Right renal pelvis (tissue), 4 donors: Measurements from ENCODE around the gene ARMC5. TPM values are rescaled to one million over a fixed set of nuclear protein-coding genes. Genes with fewer than 3 reads are reported as not detected.
A peak's percentile ranks its signal among the peaks of the same experiment; 100 is the strongest.
"Not testable (repeated sequence)": the region's sequence is repeated elsewhere in the genome, so short reads cannot be mapped to it uniquely, and the experiment has no call there.

Experiments used
- DNase-seq, 4 donors: peaks; one replicate each; pipeline ENCODE4 v3.0.0-alpha.2; 2013; ENCODE audit warnings: low read depth in 4 of 4, low spot score in 3 of 4, missing footprints in 1 of 4
- polyA plus RNA-seq, 4 donors: library from polyadenylated mRNA; unstranded; fragments of 120-200 nt; gene quantifications; one replicate each; pipeline ENCODE4 v1.2.1, GENCODE V29; 2013; ENCODE audit not compliant: insufficient read length in 4 of 4

Gene ARMC5
- 10 to 100 TPM; 10.3 to 16.3 (median 11.2) TPM for polyA plus RNA-seq

- DNase-seq: peak; percentile 95 to 99 (median 96)
Measured at GRCh38 chr16:31458844-31459686, at the start of gene ARMC5. Gene ARMC5, plus strand, starts transcription at chr16:31459501. Its CDS starts 24 bp downstream, at chr16:31459525.

- DNase-seq: no peak
Measured at GRCh38 chr16:31410082-31410481, 49.2 kb upstream of the ARMC5 start.

- no peak for DNase-seq
Measured at GRCh38 chr16:31411024-31411844, 48.1 kb upstream of the ARMC5 start.

- DNase-seq: no peak
Measured at GRCh38 chr16:31412750-31413149, 46.6 kb upstream of the ARMC5 start.

- DNase-seq: no peak
Measured at GRCh38 chr16:31413381-31413780, 45.9 kb upstream of the ARMC5 start.

GRCh38 chr16:31413943-31414342, 45.4 kb upstream of the ARMC5 start:
- no peak for DNase-seq

GRCh38 chr16:31414706-31415105, 44.6 kb upstream of the ARMC5 start:
- no peak for DNase-seq

GRCh38 chr16:31416371-31416770, 42.9 kb upstream of the ARMC5 start:
- DNase-seq: no peak

GRCh38 chr16:31417036-31417435, 42.3 kb upstream of the ARMC5 start:
- DNase-seq: not testable (repeated sequence)

GRCh38 chr16:31417916-31418315, 41.4 kb upstream of the ARMC5 start:
- DNase-seq: no peak

- no peak for DNase-seq
Measured at GRCh38 chr16:31420037-31420436, 39.3 kb upstream of the ARMC5 start.

- no peak for DNase-seq
Measured at GRCh38 chr16:31421587-31421986, 37.7 kb upstream of the ARMC5 start.

GRCh38 chr16:31423241-31423640, 36.1 kb upstream of the ARMC5 start:
- DNase-seq: no peak

GRCh38 chr16:31423801-31424200, 35.5 kb upstream of the ARMC5 start:
- no peak for DNase-seq

GRCh38 chr16:31427441-31428278, 31.6 kb upstream of the ARMC5 start:
- DNase-seq: peak; percentile 5 to 44 (median 31)

GRCh38 chr16:31428279-31428597, 31.1 kb upstream of the ARMC5 start, which contains the start of gene COX6A2:
Gene COX6A2, minus strand, starts transcription at chr16:31428360. Its CDS starts 35 bp downstream, at chr16:31428325.
- DNase-seq: no peak

- no peak for DNase-seq
Measured at GRCh38 chr16:31428638-31429247, 30.6 kb upstream of the ARMC5 start.

- DNase-seq: no peak
Measured at GRCh38 chr16:31429314-31429713, 30.0 kb upstream of the ARMC5 start.

- no peak for DNase-seq
Measured at GRCh38 chr16:31429796-31430195, 29.5 kb upstream of the ARMC5 start.

GRCh38 chr16:31430380-31431052, 28.8 kb upstream of the ARMC5 start:
- DNase-seq: no peak
